IMR-90 (cell line): Measurements from ENCODE around the gene DPH7. TPM values are rescaled to one million over a fixed set of nuclear protein-coding genes. Genes with fewer than 3 reads are reported as not detected.

Experiments
- polyA plus RNA-seq, 3 experiments: library from polyadenylated mRNA; depleted of rRNA; stranded (reverse); fragments of >200 nt; gene quantifications; 2 replicates each; pipeline ENCODE4 v1.2.3, GENCODE V29; 2012; ENCODE audit warnings: low replicate concordance in 1 of 3
- total RNA-seq: library from RNA; depleted of rRNA; stranded (reverse); fragments of >200 nt; gene quantifications from 2 replicates; pipeline ENCODE4 v1.2.3, GENCODE V29; 2012; rRNA removed

DPH7 gene
- total and polyA plus RNA-seq, 2 of the 4 experiments (the other 2 are of a cell fraction): 12.5 to 33.7 TPM

Other genes starting within 250 kb of the DPH7 start
- gene EXD3, start 155.8 kb downstream of the DPH7 start, total RNA-seq: 1.1 and 1.7 TPM in 2 replicates
- gene EXD3, start 155.8 kb downstream of the DPH7 start, polyA plus RNA-seq (2012; rRNA removed): 7.4 and 10.2 TPM in 2 replicates
- not detected in 2 replicates for gene NOXA1, start 155.5 kb downstream of the DPH7 start, total RNA-seq
- gene NOXA1, start 155.5 kb downstream of the DPH7 start, polyA plus RNA-seq (2012; rRNA removed): 0.16 and 0.17 TPM in 2 replicates
- gene ENTPD8, start 137.6 kb downstream of the DPH7 start, total RNA-seq: not detected in 2 replicates
- gene ENTPD8, start 137.6 kb downstream of the DPH7 start, polyA plus RNA-seq (2012; rRNA removed): 0.07 TPM in 2 replicates
- 7.7 and 10.0 TPM in 2 replicates for gene NSMF, start 119.6 kb downstream of the DPH7 start, total RNA-seq
- 40.9 and 45.9 TPM in 2 replicates for gene NSMF, start 119.6 kb downstream of the DPH7 start, polyA plus RNA-seq (2012; rRNA removed)
- under 0.01 TPM in 2 replicates for gene PNPLA7, start 28.5 kb downstream of the DPH7 start, total RNA-seq
- 0.70 and 0.89 TPM in 2 replicates for gene PNPLA7, start 28.5 kb downstream of the DPH7 start, polyA plus RNA-seq (2012; rRNA removed)
- 15.6 and 23.6 TPM in 2 replicates for gene MRPL41, start 27.0 kb downstream of the DPH7 start, total RNA-seq
- 38.9 and 58.9 TPM in 2 replicates for gene MRPL41, start 27.0 kb downstream of the DPH7 start, polyA plus RNA-seq (2012; rRNA removed)
- 14.3 and 16.4 TPM in 2 replicates for gene ZMYND19, start 11.6 kb upstream of the DPH7 start, total RNA-seq
- 21.4 and 23.1 TPM in 2 replicates for gene ZMYND19, start 11.6 kb upstream of the DPH7 start, polyA plus RNA-seq (2012; rRNA removed)
- gene ARRDC1, start 26.8 kb upstream of the DPH7 start, total RNA-seq: 7.7 and 7.8 TPM in 2 replicates
- gene ARRDC1, start 26.8 kb upstream of the DPH7 start, polyA plus RNA-seq (2012; rRNA removed): 37.8 and 41.4 TPM in 2 replicates
- 32.8 and 36.1 TPM in 2 replicates for gene EHMT1, start 40.1 kb upstream of the DPH7 start, total RNA-seq
- 35.1 and 39.0 TPM in 2 replicates for gene EHMT1, start 40.1 kb upstream of the DPH7 start, polyA plus RNA-seq (2012; rRNA removed)